ENCODE results near the gene SLC15A3. TPM values are rescaled to one million over a fixed set of nuclear protein-coding genes. Genes with fewer than 3 reads are reported as not detected.
A peak's percentile ranks its signal among the peaks of the same experiment; 100 is the strongest.

SLC15A3 gene
- total RNA-seq, 1 experiment from 2014 or later = 10.2 TPM

DNA sequence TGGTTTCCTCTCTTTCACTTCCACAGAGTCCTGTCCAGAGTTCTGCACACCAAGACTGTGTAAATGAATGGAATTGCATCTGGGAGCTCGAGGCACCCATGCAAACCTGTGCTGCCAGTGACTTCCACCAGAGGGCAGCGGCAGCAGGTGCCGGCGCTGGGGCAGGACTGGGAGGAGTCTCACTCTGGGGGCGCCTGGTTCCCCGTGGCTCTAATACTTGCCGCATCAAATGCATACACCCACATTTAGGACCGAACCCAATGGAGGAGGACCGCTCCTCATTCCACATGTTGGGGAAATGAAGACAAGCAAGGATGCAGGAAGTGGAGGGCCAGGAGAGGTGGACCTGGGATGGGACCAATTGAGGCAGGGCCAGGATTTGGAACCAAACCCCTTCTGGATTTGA lies 18.4 kb upstream of the SLC15A3 start:
- DNase-seq (ENCODE audit: low spot score) = peak; percentile 78
- Mint-ChIP-seq H3K4me1 (no peaks in the 10 kb centered on the region), H3K36me3 (peaks cover 6% of the 10 kb centered on the region), H3K9me3 (peaks cover 18% of the 10 kb centered on the region), H3K27me3 (ENCODE audit: low read depth) (peaks cover 11% of the 10 kb centered on the region), H3K4me3 (no peak overlapping the region), H3K27ac (no peak overlapping the region)
- CTCF ChIA-PET = interaction anchor here (0.5 to 1.8 kb wide), 33 partner anchors 8 to 225 kb away, joined by 3 to 10 read pairs (median 4); partner anchors contain the start of gene TMEM109
- POLR2A ChIA-PET = no interaction called here
- TF ChIP-seq GTF2I (CRISPR knock-in tag; conservative IDR thresholded peaks at IDR 0.05) (no peak), ZNF396 (CRISPR knock-in tag; IDR thresholded peaks at IDR 0.05; ENCODE audit: borderline replicate concordance) (no peak), ZNF121 (CRISPR knock-in tag; IDR thresholded peaks at IDR 0.05) (no peak)
- TF ChIP-seq, protein P1, sequence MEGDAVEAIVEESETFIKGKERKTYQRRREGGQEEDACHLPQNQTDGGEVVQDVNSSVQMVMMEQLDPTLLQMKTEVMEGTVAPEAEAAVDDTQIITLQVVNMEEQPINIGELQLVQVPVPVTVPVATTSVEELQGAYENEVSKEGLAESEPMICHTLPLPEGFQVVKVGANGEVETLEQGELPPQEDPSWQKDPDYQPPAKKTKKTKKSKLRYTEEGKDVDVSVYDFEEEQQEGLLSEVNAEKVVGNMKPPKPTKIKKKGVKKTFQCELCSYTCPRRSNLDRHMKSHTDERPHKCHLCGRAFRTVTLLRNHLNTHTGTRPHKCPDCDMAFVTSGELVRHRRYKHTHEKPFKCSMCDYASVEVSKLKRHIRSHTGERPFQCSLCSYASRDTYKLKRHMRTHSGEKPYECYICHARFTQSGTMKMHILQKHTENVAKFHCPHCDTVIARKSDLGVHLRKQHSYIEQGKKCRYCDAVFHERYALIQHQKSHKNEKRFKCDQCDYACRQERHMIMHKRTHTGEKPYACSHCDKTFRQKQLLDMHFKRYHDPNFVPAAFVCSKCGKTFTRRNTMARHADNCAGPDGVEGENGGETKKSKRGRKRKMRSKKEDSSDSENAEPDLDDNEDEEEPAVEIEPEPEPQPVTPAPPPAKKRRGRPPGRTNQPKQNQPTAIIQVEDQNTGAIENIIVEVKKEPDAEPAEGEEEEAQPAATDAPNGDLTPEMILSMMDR (IDR thresholded peaks at IDR 0.05) = peak; percentile 74
- peak; percentile 88 for ATAC-seq

DNA sequence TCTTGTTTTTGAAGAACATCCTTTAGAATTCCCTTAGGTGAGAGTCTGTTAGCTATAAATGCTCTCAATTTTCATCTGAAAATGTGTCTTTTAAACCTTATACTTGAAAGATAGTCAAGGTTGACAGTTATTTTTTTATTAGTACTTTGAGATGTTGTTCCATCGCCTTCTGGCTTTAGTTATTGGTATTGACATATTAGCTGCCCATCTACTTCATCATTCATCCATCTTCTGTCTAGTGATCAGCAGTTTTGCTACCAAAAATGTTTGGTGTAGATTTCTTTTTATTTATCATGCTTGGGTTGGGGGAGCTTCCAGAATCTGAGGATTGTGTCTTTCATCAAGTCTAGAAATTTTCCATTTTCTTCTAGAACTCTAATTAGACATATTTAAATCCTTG lies 16.2 kb upstream of the SLC15A3 start:
- H3K4me1 Mint-ChIP-seq = no peaks in the 10 kb centered on the region
- DNase-seq (ENCODE audit: low spot score) (no peak), ATAC-seq (no peak)
- H3K36me3 Mint-ChIP-seq = peaks cover 6% of the 10 kb centered on the region
- ChIA-PET POLR2A (no interaction called here), CTCF (no interaction called here)
- TF ChIP-seq SMAD4 (CRISPR knock-in tag; IDR thresholded peaks at IDR 0.05) (no peak), ZNF232 (CRISPR knock-in tag; IDR thresholded peaks at IDR 0.05) (no peak), ZNF317 (CRISPR knock-in tag; IDR thresholded peaks at IDR 0.05; ENCODE audit: borderline replicate concordance, low read depth) (peak; percentile 93)
- peaks cover 18% of the 10 kb centered on the region for H3K9me3 Mint-ChIP-seq
- peaks cover 11% of the 10 kb centered on the region for H3K27me3 Mint-ChIP-seq (ENCODE audit: low read depth)
- H3K27ac Mint-ChIP-seq = no peak overlapping the region
- H3K4me3 Mint-ChIP-seq = no peak overlapping the region

DNA sequence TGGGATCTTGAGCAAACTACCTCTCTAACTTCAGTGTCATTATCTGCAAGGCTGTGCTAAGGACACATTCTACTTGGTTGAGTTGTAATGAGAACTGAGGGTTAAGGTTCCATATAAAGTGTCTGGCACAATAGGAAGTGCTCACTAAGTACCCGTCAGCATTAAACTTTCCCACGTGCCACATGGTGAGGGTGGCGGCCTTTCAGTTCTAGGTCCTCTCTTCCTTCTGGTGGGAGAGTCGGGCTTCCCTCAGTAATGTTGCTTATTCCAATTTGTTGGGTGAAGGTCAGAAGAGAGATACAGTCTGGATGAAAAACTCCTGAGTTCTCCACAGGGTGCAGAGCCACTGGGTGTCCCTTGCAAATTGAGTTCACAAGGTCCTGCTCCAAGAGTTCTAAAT lies 14.9 kb upstream of the SLC15A3 start:
- H3K4me1 Mint-ChIP-seq = no peaks in the 10 kb centered on the region
- no peak for TF ChIP-seq ZNF232 (CRISPR knock-in tag; IDR thresholded peaks at IDR 0.05)
- no peak for TF ChIP-seq HMGA2 (CRISPR knock-in tag; IDR thresholded peaks at IDR 0.05)
- TF ChIP-seq, protein P2, sequence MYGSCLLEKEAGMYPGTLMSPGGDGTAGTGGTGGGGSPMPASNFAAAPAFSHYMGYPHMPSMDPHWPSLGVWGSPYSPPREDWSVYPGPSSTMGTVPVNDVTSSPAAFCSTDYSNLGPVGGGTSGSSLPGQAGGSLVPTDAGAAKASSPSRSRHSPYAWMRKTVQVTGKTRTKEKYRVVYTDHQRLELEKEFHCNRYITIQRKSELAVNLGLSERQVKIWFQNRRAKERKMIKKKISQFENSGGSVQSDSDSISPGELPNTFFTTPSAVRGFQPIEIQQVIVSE (CRISPR knock-in tag; IDR thresholded peaks at IDR 0.05; ENCODE audit: borderline replicate concordance) = no peak
- no peak for TF ChIP-seq ATF1 (CRISPR knock-in tag; IDR thresholded peaks at IDR 0.05)
- no peak for TF ChIP-seq ZNF138 (CRISPR knock-in tag; conservative IDR thresholded peaks at IDR 0.05)
- no peak for TF ChIP-seq JAZF1 (CRISPR knock-in tag; IDR thresholded peaks at IDR 0.05)
- TF ChIP-seq GABPB1 (CRISPR knock-in tag; IDR thresholded peaks at IDR 0.05) = no peak
- H3K9me3 Mint-ChIP-seq = peaks cover 18% of the 10 kb centered on the region
- H3K36me3 Mint-ChIP-seq = peaks cover 6% of the 10 kb centered on the region
- H3K4me3 Mint-ChIP-seq = no peak overlapping the region
- peaks cover 11% of the 10 kb centered on the region for H3K27me3 Mint-ChIP-seq (ENCODE audit: low read depth)
- no peak for DNase-seq (ENCODE audit: low spot score)
- ChIA-PET POLR2A (no interaction called here), CTCF (no interaction called here)
- no peak for ATAC-seq
- H3K27ac Mint-ChIP-seq = no peak overlapping the region

DNA sequence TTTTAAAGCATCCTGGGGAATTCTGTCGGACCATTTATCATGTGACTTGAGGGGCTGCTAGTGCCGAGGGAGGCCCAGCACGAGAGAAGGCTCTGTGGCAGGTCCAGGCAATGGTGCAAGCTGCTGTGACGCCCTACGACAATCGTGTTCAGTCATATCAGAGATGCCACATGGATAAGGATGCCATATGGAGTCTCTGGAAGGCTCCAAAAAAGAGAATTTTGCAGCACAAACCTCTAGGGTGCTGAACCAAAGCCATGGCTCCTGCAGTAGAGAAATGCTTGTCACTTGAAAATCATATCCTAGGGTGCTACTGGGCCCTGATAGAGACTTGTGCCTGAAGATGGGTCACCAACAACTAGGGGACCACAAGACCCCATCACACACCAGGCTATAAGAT lies 12.8 kb upstream of the SLC15A3 start:
- peaks cover 6% of the 10 kb centered on the region for H3K36me3 Mint-ChIP-seq
- H3K27ac Mint-ChIP-seq = no peak overlapping the region
- no peak overlapping the region for H3K4me3 Mint-ChIP-seq
- POLR2A ChIA-PET = no interaction called here
- DNase-seq (ENCODE audit: low spot score) (no peak), ATAC-seq (no peak)
- H3K4me1 Mint-ChIP-seq = no peaks in the 10 kb centered on the region
- peaks cover 17% of the 10 kb centered on the region for H3K27me3 Mint-ChIP-seq (ENCODE audit: low read depth)
- CTCF ChIA-PET = no interaction called here
- peaks cover 18% of the 10 kb centered on the region for H3K9me3 Mint-ChIP-seq
- no peak for TF ChIP-seq ZNF423 (CRISPR knock-in tag; IDR thresholded peaks at IDR 0.05)
- TF ChIP-seq, protein P3, sequence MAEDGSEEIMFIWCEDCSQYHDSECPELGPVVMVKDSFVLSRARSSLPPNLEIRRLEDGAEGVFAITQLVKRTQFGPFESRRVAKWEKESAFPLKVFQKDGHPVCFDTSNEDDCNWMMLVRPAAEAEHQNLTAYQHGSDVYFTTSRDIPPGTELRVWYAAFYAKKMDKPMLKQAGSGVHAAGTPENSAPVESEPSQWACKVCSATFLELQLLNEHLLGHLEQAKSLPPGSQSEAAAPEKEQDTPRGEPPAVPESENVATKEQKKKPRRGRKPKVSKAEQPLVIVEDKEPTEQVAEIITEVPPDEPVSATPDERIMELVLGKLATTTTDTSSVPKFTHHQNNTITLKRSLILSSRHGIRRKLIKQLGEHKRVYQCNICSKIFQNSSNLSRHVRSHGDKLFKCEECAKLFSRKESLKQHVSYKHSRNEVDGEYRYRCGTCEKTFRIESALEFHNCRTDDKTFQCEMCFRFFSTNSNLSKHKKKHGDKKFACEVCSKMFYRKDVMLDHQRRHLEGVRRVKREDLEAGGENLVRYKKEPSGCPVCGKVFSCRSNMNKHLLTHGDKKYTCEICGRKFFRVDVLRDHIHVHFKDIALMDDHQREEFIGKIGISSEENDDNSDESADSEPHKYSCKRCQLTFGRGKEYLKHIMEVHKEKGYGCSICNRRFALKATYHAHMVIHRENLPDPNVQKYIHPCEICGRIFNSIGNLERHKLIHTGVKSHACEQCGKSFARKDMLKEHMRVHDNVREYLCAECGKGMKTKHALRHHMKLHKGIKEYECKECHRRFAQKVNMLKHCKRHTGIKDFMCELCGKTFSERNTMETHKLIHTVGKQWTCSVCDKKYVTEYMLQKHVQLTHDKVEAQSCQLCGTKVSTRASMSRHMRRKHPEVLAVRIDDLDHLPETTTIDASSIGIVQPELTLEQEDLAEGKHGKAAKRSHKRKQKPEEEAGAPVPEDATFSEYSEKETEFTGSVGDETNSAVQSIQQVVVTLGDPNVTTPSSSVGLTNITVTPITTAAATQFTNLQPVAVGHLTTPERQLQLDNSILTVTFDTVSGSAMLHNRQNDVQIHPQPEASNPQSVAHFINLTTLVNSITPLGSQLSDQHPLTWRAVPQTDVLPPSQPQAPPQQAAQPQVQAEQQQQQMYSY (CRISPR knock-in tag; IDR thresholded peaks at IDR 0.05) = no peak
- TF ChIP-seq, protein P4, sequence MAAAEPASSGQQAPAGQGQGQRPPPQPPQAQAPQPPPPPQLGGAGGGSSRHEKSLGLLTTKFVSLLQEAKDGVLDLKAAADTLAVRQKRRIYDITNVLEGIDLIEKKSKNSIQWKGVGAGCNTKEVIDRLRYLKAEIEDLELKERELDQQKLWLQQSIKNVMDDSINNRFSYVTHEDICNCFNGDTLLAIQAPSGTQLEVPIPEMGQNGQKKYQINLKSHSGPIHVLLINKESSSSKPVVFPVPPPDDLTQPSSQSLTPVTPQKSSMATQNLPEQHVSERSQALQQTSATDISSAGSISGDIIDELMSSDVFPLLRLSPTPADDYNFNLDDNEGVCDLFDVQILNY (CRISPR knock-in tag; IDR thresholded peaks at IDR 0.05) = no peak
- TF ChIP-seq CREB1 (CRISPR knock-in tag; IDR thresholded peaks at IDR 0.05) = no peak
- no peak for TF ChIP-seq ZNF121 (CRISPR knock-in tag; IDR thresholded peaks at IDR 0.05)
- TF ChIP-seq, protein P5, sequence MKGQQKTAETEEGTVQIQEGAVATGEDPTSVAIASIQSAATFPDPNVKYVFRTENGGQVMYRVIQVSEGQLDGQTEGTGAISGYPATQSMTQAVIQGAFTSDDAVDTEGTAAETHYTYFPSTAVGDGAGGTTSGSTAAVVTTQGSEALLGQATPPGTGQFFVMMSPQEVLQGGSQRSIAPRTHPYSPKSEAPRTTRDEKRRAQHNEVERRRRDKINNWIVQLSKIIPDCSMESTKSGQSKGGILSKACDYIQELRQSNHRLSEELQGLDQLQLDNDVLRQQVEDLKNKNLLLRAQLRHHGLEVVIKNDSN (CRISPR knock-in tag; IDR thresholded peaks at IDR 0.05) = no peak
- TF ChIP-seq, protein P2 (CRISPR knock-in tag; IDR thresholded peaks at IDR 0.05; ENCODE audit: borderline replicate concordance) = no peak
- no peak for TF ChIP-seq OVOL2 (CRISPR knock-in tag; IDR thresholded peaks at IDR 0.05; ENCODE audit: borderline replicate concordance)
- no peak for TF ChIP-seq ZNF416 (CRISPR knock-in tag; IDR thresholded peaks at IDR 0.05)
- TF ChIP-seq FOXJ3 (CRISPR knock-in tag; IDR thresholded peaks at IDR 0.05; ENCODE audit: borderline replicate concordance) = no peak
- TF ChIP-seq SMAD4 (CRISPR knock-in tag; IDR thresholded peaks at IDR 0.05) = no peak
- TF ChIP-seq GRHL2 (CRISPR knock-in tag; IDR thresholded peaks at IDR 0.05; ENCODE audit: insufficient replicate concordance, severe bottlenecking) = no peak
